ENCODE data around the gene UNC5A.

The UNC5A gene

GRCh38 chr5:176899946-176900779, 89.8 kb downstream of the UNC5A start:
- DNase-seq: peak in 2 of 14 donors; percentile 6

GRCh38 chr5:176900780-176901204, 90.4 kb downstream of the UNC5A start:
- DNase-seq: no peak

GRCh38 chr5:176901260-176902101, 91.1 kb downstream of the UNC5A start:
- no peak for DNase-seq

- no peak for DNase-seq
Measured at GRCh38 chr5:176902102-176902814, 91.9 kb downstream of the UNC5A start.

- DNase-seq: no peak
Measured at GRCh38 chr5:176902911-176903664, 92.7 kb downstream of the UNC5A start.

GRCh38 chr5:176904276-176904675, 93.9 kb downstream of the UNC5A start:
- DNase-seq: no peak

- DNase-seq: peak in 1 of 14 donors; percentile 85
Measured at GRCh38 chr5:176906126-176906525, 95.8 kb downstream of the UNC5A start.

- peak in 1 of 14 donors; percentile 32 for DNase-seq
Measured at GRCh38 chr5:176906796-176907195, 96.4 kb downstream of the UNC5A start.

- no peak for DNase-seq
Measured at GRCh38 chr5:176908675-176909368, 98.5 kb downstream of the UNC5A start.

GRCh38 chr5:176912115-176912514, 101.8 kb downstream of the UNC5A start:
- no peak for DNase-seq

- DNase-seq: no peak
Measured at GRCh38 chr5:176915906-176916305, 105.5 kb downstream of the UNC5A start.

GRCh38 chr5:176916337-176916736, 106.0 kb downstream of the UNC5A start:
- no peak for DNase-seq

GRCh38 chr5:176918613-176919012, 108.3 kb downstream of the UNC5A start:
- no peak for DNase-seq

- DNase-seq: no peak
Measured at GRCh38 chr5:176921714-176922113, 111.4 kb downstream of the UNC5A start.

- DNase-seq: no peak
Measured at GRCh38 chr5:176922817-176923216, 112.5 kb downstream of the UNC5A start.

- DNase-seq: no peak
Measured at GRCh38 chr5:176927562-176927961, 117.2 kb downstream of the UNC5A start.

- no peak for DNase-seq
Measured at GRCh38 chr5:176929654-176930053, 119.3 kb downstream of the UNC5A start.

Measured in C1 segment of cervical spinal cord (tissue), 14 donors.